Measurements from ENCODE around the gene TOP3B.

Gene TOP3B

DNA sequence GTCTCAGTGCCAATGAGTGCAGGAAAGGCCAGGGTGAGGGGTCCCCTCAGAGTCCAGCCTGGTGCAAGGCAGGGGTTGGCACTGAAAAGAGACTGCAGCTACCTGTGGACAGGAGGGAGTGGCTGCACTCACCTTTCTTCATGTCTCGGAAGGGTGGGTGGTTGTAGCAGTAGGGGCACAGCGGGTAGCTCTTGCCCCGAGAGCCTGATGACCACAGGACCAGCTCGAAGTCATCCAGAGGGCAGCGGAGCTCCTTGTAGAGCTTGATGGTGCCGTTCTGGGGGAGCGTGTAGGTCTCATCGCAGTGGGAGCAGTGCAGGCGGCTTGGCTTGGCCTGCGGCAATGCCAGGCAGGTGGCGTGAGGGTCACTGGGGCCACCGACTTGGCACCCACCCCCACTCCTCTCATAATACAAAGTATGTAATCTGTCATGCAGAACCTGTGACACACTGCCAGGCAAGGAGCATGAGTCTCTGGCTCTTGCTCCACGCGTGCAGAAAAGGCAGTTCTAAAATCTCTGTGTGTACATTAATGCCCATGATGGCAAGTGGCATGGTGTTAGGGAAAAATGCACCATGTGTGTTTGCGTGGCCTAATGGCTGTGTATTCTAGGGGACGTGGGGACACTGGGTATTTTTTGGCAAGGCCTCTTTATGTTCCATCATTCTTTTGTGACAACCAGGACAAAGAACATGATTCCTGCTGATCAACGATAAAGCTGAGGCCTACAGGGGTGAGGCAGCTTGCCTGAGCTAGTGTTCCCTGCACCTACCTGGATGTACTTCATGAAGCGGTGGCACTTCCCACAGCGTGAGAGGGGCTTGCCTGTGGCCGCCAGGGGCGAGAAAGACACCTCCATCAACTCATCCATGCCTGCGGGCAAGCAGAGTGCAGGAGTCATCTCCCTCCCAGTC is 24.0 kb downstream of the TOP3B start:
- TF ChIP-seq GATA3 (IDR thresholded peaks at IDR 0.05; ENCODE audit: low read depth, low read length) (no peak), GATA2 (IDR thresholded peaks at IDR 0.05; ENCODE audit: low read depth, low read length) (no peak)

DNA sequence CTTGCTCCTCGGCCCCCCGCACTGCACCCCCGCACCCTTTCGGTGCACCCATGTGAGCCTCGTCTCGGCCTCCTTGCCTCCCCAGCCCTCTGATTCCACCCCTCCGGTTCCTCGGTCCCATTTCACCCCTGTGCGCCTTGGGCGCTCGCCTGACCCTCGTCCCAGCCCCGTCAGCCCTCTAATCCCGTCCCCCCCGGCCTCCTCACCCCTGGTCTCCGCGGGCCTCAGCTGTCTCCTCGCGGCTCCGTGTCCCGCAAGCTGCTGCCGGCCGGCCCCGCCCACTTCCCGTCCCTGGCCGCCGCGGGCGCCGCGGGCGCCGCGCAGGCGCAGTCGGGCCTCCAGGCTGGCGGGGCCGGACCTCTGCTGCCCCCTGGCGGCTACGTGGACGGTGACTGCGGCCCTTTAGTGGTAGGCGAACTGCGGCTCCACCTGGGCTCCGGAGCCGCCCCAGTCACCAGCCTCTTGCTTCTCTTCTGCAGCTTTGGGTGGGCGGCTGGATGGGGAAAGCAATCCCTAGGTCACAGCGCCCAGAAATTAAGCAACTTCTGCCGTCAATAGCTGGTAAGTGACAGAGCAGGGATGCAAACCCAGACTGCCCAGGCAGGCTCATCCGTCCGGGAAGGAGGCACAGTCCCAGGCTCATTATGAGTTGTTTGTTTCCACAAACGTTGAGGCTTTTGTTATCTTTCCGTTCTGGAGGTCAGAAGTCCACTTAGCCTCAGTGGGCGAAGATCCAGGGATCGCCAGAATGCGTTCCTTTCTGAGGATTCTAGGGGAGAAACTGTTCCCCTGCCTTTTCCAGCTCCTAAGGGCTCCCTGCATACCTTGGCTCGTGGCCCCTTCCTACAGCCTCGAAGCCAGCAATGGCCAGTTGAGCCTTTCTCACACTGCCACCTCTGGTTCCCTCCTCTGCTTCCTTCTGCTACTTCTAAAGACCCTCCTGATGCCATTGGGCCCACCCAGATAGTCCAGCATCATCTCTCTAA is 29.7 kb downstream of the TOP3B start, which contains the start of gene PPM1F:
Gene PPM1F (minus strand): TSS at position 263 of the 986 bp plus-strand sequence. CDS start 6,800 bp downstream, outside the sequence.
- TF ChIP-seq GATA2 (IDR thresholded peaks at IDR 0.05; ENCODE audit: low read depth, low read length), result no peak
- TF ChIP-seq GATA3 (IDR thresholded peaks at IDR 0.05; ENCODE audit: low read depth, low read length), result no peak

DNA sequence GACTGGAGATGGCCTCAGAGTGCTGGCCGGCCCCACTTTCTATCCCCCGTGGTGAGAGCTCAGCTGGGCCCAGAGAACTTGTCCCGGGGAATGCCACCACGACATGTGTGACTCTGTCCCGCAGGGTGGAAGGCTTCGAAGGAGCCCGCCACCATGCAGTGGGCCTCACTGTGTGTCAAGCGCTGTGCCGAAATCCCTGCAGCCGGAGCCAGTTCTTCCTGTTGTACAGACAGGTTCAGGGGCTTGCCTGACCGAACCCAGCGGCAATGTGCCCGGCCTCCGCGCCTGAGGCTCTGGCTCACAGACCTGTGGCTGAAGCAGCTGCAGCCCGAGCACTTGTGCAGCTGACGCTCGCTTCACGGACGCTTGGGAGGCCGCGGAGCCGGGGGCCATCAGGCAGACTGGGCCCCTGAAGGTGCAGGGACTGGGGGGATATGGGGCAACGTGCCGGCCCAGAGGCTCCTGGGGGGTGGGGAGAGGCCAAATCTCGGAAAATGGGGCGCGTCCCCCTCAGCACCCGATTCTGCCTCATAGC is 30.6 kb downstream of the TOP3B start:
- TF ChIP-seq GATA3 (IDR thresholded peaks at IDR 0.05; ENCODE audit: low read depth, low read length) (no peak), GATA2 (IDR thresholded peaks at IDR 0.05; ENCODE audit: low read depth, low read length) (no peak)

DNA sequence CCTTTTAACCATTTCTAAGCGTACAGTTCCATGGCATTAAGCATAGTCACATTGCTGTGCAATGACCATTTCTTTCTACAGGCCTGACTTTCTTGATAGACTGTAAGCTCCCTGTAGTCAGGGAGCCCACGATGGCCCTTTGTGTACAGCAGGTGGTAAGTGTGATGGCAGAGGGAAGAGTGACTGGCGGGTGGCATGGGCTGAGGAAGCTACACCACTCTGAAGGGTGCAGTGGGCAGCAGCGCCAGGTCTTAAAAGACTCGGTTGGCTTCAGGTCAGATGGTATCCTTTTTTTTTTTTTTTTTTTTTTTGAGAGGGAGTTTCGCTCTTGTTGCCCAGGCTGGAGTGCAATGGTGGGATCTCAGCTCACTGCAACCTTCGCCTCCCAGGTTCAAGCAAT is 31.5 kb downstream of the TOP3B start:
- TF ChIP-seq GATA2 (IDR thresholded peaks at IDR 0.05; ENCODE audit: low read depth, low read length) (no peak), GATA3 (IDR thresholded peaks at IDR 0.05; ENCODE audit: low read depth, low read length) (no peak)

DNA sequence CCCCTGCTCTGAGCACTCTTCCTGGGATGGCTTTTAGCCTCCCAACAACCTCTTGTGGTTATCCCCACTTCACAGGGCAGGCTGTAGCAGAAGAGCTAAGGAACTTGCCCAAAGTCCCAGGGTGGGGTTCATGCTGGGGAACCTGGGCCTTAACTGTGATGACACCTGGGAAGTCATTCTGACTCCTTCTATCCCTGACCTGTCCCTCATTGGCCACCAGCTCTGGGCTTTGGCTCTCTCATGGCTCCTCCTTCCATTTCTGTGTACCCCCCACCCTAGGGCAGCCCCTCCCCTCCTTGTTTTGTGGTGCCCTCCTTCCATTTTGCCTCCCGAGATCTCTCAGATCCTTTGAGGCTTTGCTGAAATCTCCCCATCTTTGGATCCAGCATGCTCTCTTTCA is 32.6 kb downstream of the TOP3B start:
- no peak for TF ChIP-seq GATA3 (IDR thresholded peaks at IDR 0.05; ENCODE audit: low read depth, low read length)
- TF ChIP-seq GATA2 (IDR thresholded peaks at IDR 0.05; ENCODE audit: low read depth, low read length), result no peak

DNA sequence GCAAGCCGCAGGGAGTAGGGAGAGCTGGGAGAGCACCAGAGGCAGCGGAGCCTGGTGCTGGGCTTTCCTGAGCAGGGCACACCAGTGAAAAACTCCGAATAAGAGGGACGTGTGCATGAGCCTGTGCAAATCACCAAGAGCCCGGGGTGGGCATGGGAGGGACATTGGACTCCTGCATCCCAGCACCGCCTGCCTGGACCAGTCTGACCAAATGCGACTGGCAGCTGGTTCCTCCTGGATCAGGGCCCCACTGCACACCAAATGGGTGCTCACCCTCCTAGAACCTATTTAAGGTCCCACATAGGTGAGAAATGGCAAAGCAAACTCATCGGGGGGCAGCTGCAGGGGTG is 33.0 kb downstream of the TOP3B start:
- TF ChIP-seq GATA2 (IDR thresholded peaks at IDR 0.05; ENCODE audit: low read depth, low read length) (no peak), GATA3 (IDR thresholded peaks at IDR 0.05; ENCODE audit: low read depth, low read length) (no peak)

DNA sequence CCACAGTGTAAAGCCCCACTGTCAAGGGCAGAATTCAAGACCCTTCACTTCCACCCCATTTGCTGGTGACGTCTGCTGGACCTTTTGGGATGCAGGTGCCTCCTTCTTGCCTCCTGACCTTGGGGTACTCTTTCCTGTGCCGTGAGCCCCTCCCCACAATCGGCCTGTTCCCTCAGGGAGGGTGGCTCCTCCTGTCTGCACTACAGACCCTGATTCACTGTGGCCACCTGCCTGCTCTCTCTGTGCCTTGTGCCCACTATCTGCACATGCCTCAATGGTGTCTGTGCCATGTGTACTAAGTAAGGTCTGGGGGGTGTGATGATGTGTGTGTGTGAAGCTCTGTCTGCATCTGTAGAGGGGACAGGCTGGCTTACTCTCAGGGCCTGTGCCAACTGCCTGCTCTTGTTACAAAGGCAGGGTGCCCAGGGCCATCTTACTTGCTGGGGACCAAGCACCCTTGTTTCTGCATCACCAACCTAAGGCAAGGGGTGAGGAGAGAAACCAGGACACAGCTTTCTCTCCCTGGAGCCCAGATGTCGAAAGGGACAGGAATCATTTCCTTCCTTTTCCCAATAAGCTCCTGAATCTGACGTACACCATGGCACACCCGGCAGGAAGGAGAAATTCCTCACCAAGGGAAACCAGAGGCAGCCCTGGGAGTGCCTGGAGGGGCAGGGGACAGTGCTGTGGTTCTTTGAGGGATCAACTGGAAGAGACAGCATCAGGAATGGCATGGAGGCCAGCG is 33.6 kb downstream of the TOP3B start:
- TF ChIP-seq GATA3 (IDR thresholded peaks at IDR 0.05; ENCODE audit: low read depth, low read length), result no peak
- TF ChIP-seq GATA2 (IDR thresholded peaks at IDR 0.05; ENCODE audit: low read depth, low read length), result no peak

DNA sequence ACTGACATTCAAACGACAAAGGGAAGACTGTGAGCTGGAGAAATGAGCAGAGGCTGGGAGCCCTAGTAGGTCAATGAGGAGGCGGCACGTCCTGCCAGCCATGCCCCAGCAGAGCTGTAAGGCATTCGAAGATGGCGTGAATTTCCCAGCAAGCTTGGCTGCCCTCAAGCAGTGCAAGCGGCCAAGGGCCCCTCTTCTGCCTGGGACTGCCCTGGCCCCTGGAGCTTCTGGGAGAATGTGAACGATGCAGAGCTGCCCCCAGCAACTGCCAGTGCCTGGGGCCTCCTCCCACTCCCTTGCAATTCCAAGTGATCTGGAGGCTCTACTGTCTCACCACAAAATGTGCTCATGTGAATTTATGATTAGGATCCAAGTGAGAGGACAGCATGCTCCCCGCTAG is 34.2 kb downstream of the TOP3B start:
- TF ChIP-seq GATA2 (IDR thresholded peaks at IDR 0.05; ENCODE audit: low read depth, low read length) (no peak), GATA3 (IDR thresholded peaks at IDR 0.05; ENCODE audit: low read depth, low read length) (no peak)

DNA sequence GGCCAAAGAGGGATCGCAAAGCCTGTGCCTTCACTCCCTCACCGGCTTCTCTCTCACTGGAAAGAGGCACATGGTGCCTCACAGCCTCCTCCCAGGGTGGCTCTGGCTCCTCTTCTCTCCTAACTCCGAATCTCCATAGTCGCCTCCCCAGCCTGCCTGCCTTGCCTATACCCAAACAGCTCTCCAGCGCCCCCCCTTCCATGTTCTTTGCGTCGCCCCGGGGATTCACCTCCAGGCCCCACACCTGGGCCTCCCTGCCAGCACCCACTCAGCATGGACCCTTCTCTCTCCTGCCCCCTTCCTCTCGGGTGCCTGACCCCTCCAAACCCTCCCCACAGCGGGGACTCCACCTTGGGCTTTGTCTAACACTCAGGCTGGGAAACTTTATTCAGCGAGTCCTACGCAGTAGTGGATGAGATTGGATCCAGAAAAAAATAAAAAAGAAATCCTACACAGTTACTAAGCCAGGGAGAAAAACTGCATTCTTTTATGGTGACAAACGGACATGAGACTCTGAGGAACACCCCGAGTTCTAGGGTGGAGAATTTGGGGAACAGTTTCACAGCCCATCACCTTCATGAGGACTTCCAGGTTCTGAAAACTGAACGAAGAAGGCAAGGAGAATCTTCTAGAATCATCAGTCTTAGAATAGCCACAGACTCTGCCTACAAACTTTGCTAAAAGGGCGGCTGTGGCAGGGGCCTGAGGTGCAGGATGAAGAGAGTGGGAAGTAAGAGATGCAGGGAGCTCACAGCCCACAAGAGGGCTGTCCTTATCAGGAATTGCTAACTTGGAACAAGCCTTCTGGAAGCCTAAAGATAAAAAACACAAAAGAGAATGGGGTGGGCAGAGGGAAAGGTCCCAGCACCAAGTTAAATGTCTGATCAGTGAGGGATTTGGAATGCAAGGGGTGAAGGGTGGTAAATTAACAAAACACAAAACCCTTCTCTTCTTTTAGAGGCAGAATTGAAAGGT is 35.3 kb downstream of the TOP3B start:
- TF ChIP-seq GATA3 (IDR thresholded peaks at IDR 0.05; ENCODE audit: low read depth, low read length) (no peak), GATA2 (IDR thresholded peaks at IDR 0.05; ENCODE audit: low read depth, low read length) (no peak; the same call in 1 of the 2 replicates)

DNA sequence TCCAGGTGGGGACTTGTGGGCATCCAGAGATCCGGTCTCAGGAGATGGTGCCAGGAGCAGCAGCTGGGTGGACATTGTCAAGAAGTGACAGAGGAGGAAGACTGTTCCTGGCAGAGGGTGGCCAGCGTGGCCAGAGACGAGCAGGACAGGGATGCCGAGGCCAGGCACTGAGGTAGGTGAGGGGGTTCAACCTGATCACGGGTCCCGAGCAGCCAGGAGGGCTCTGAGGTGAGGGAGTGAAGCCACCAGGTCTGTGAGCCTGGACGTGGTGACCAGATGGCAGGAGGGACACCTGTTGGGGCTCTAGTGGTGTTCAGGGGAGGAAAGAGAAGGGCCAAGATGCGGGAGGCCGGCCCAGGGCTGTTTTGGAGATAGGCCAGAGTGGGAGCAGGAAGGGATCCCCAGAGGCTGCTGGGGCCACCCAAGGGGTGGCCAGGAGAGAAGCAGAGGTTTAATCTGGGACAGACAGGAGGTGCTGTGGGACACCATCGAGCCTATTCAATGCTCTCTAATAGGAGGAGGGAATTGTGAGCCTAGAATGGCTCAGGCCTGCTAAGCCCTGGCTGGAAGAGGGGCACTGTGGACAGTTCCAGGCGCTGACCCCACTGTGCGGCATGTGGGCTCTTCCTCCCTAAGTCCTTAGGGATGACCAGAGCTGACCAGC is 36.2 kb downstream of the TOP3B start:
- TF ChIP-seq GATA2 (IDR thresholded peaks at IDR 0.05; ENCODE audit: low read depth, low read length) (no peak), GATA3 (IDR thresholded peaks at IDR 0.05; ENCODE audit: low read depth, low read length) (no peak)

DNA sequence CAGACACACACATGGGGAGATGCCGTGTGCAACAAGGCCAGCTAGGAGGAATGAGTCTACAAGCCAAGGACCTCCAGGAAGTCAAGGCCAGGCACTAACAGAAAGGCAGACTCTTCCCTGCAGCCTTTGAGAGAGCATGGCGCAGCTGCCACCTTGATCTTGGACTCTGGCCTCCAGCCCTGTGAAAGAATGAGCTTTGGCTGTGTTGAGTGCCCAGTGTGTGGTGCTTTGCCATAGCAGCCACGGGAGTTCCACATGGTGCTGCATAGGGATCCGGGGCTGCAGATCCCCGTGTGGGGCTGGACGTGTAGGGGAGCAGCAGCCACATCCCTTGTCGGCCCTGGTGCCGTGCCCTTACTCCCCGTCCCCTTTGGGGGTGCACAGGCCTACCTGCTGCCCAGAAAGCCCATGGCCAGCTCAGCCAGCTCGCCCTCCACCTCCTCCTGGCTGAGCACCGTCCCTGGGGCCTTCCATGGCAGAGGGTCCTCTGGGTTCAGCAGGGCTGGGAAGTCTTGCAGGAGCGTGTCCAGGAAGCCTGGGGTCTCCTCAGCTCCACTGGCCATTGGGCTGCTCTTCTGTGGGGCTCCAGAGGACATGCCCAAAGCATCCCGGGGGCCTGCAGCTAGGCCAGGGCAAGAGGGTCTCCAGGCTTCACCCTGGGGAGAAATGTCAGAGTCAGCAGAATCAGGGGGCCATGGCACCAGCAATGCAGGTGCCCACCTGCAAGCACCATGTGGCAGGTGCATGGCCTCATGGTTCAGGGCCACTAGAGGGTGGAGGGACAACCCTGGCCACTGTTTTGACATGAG is 36.9 kb downstream of the TOP3B start:
- TF ChIP-seq GATA3 (IDR thresholded peaks at IDR 0.05; ENCODE audit: low read depth, low read length), result no peak
- no peak for TF ChIP-seq GATA2 (IDR thresholded peaks at IDR 0.05; ENCODE audit: low read depth, low read length)
